DMS153 treated with DMSO at 0.1 percent for 48 hours (cell line): ENCODE results near the gene SELENON.

Experiments
- DNase-seq: peaks from one replicate; lab custom pipeline; 2025; ENCODE audit not compliant: unreplicated experiment; lab: John Stamatoyannopoulos, UW

SELENON gene

DNA sequence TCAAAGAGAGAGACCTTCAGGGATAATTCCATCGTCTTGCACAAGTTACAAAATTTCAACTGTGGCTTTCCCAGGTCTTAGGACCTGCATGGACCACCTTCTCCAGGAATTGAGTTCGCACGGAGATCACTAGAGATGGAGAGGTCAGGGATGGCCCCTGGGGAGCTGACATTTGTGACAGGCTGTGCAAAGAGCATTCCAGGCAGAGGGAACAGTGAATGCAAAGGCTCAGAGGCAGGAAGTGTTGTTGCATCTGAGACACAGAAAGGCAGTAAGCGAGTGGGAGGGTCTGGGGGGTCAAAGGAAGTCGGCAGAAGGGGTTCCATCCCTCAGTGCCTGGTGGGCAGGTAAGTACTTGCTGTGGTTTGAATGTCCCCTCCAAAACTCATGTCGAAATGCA, 9.5 kb upstream of the SELENON start:
- DNase-seq, result no peak

DNA sequence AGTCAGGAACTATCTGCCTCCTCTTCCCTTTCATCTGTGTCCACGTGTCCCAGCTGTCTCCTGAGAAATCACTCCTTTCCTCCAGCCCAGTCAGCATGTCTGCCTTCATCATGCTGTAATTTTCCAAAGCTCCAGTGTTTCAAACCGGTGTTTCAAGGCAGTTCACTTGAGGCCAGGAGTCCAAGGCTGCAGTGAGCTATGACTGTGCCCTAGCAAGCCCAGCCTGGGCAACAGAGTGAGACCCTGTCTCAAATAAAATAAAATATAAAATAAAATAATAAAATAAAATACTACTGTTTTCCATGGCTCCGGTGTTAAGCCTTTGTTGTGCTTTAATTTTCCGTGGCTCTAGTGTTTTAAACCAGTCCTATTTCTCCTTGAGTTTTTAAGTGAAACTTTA, 7.9 kb upstream of the SELENON start:
- DNase-seq, result no peak

DNA sequence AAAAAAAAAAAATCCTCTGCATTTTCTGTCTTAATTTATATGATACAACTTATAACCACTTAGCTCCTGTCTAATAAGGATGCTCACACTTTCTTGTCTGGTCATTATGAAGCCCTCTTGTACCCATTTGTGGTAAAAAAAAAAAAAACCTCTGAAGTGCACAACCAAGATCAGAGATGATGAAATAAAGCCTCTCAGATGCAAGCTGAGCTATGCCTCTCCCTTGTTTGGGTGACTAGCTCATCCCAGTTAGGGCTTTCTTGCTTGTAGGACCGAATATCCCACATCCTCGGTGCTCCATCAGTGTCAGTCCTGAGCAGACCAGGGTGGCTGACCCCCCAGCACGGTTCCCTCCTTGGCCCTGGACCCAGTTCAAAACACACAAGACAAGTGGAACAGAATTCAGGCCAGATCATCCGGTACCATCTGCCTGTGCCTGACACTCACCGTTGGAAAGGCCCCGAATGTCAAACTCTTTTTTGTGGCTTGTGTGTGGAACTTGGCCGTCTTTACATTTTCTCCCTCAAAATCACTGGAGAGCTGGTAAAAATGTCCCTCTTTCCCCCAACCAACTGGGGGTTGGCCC, 6.3 kb upstream of the SELENON start:
- no peak for DNase-seq

DNA sequence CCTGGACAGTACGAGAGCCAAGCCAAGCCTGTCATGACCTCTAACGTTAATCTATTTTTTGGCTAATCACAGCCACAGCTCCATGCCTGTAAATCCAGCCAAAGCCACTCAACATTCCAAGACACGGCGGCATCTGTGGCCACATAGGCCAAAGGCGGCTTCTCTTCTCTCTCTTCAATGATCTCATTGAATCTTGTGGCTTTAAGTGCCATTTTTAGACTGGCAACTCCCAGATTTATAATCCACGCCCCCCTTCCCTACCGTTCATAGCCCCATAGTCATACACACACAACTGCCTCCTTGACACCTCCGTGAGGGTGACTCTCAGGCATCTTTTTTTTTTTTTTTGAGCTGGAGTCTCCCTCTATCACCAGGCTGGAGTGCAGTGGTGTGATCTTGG, 5.7 kb upstream of the SELENON start:
- no peak for DNase-seq

DNA sequence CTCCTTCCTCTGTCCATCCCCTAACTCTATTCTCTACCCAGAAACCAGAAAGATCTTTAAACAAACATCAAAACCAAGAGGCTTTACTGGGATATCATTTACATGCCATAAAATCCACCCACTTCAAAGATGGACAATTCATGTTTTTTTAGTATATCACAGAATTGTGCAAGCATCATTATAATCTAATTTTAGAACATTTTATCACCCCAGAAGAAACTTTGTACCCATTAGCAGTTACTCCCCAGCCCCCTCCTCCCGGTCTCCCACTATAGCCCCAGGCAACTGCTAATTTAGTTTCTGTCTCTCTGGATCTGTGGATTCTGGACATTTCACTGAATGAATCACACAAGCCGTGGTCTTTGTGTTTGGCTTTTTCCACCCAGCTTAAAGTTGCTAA, 4.8 kb upstream of the SELENON start:
- DNase-seq, result no peak

DNA sequence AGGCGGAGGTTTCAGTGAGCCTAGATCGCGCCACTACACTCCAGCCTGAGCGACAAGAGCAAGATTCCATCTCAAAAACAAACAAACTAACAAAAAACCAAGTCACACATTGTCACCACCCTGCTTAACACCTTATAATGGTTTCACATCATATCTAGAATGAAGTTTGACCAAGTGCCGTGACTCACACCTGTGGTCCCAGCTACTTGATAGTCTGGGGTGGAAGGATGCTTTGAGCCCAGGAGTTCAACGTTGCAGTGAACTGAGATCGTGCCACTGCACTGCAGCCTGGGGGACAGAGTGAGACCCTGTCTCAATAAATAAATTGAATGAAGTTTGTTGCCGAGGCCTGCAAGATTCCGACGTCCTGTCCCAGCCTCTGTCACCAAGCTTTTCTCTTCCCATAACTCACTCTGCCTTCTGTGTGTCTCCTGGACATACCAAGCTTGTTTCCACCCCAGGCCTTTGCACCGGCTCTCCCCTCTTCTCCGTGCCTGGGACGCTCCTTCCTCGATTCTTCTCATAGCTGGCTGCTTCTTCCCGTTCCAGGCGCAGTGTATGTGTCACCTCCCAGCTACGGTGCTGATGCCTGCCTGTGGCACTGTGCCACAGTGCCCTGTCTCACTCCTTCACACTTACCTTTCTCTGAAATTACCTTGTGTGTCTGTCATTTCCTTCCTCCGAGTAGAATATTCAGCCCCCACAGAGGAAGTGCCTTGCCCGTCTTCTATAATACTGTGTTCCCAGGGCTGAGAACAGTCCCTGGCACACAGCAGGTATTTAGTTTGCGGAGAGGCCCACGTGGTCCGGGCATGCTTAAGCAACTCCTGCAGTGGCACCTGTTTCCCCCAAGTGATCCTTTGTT, 3.8 kb upstream of the SELENON start:
- DNase-seq, result no peak

DNA sequence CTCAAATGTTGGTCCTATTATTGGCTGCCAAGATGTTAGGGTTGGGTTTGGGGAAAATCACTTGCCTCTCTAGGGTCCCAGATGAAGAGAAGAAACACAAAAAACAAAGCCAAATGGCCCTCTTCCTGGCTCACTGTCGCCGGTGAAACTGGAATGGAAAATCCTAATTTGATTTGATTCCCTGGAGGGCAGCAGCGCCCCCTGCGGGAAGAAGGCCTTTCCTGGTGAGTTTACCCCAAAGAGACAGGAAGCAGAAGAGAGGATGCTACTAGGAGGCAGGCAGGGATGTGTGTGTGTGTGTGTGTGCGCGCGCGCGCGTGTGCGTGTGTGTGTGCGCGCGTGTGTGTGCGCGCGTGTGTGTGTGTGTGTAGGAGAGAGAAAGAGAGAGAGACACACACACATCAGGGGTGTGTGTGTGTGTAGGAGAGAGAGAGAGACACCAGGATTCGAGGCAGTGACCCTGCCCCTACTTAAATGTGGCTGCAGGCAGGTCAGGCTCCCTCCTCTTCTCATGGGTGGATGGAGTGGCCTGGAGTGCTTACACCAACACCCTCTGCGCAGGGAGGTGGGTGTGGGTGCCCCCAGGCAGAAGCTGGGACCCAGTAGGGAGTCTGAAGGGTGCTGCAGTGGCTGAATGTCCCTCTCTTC, 3.1 kb upstream of the SELENON start:
- peak; percentile 97 for DNase-seq

DNA sequence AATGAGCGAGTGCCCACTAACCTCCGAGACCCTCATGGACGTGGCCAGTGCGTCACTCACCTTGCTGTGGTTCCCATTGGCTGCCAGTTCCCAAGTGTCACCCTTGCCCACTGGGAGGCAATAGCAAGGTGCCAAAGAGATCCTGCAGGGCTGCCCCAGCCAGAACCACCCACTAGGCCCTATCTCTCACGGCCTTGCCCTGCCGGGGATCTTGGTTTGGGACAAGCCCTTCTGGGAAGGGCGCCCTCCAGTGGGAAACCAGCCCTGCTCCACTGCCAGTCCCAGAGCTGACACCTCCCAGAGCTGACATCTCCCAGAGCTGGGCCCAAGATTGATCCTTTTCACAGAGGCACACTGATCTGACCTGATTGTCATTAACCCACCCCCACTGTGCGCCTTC, 2.1 kb upstream of the SELENON start:
- DNase-seq, result no peak

DNA sequence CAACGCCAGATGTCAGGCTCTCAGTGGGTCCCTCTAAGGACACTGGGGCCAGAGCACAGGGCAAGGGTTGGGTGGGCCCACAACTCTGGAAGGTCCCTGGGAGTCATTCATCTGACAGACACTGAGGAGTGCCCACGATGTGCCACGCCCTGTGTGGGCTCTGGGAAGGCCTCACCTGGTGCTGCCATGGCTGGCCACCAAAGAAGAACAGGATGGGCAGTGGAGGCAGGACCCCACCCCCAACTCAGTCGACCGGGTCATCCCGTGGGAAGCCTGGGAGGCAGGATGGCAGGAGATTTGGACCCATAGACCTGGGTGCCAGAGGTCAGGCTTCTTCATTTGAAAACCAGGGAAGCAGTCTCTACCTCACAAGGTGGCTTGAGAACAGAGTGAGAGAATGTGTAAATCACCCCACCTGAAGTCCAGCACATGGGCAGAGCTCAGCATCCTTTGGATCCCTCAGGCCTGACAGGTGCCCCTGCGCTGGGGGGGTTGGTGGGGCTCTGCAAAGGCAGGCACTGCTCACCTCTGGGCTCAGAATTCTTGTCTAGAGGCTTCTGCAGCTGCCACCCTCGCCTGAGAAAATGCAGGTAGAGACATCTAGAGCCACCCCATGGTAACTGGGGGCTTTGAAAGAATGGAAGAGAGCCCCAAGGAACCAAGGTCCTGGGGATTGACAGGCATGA, 1.2 kb upstream of the SELENON start:
- DNase-seq, result no peak

DNA sequence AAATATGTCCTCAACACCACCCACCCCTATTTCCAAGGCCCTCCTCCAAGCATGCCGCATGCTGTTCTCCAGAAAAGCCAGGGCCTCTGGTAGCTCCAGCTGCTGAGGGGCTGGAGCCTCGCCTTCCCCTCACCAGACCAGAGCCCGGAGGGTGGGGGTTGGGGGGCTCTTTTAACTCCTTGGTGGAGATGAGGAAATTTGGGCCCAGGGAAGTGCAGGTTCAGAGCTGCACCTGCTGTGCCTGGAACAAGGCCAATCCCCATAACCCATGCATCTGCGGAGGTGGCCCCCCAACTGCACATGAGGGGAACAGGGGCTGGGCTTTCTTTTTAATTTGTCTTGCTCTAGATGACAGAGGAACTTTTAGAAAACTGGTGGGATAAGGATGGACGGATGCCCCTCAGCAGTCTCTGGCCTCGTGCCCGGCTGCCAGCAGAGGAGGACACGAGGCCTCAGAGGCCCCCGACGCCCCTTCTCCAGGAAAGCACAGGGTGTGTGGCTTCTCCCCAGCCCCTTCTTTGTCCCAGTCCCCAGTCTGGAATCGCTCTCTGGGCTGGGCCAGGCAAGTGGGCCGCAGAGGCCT, 550 bp upstream of the SELENON start:
- DNase-seq, result no peak

DNA sequence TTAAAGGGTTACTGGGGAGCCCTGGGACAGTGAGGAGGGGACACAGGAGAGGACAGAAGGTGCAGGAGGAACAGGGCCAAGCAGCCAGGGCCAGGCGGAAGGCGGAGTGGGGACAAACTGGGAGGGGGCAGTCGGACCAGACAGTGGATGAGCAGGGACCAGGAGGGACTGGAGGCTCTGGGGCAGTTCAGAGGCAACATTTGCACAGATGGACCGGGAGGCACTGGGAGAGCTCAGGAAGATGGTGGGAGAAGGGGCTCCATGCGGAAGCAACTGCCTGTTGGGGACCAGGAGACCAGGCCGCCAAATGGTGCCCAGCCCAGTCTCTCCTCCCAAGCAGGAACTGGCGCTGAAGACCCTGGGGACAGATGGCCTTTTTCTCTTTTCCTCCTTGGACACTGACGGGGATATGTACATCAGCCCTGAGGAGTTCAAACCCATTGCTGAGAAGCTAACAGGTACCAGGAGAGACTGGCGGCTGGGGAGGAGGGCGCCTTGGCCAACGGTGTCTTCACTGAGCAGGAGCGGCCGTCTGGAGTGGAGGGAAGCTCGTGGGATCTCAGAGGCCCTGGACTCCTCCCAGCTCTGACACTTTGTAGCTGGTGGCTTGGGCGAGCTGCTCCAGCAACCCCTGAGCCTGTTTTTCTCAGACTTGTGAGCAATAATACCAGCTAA, 847 bp downstream of the SELENON start:
- DNase-seq, result no peak

DNA sequence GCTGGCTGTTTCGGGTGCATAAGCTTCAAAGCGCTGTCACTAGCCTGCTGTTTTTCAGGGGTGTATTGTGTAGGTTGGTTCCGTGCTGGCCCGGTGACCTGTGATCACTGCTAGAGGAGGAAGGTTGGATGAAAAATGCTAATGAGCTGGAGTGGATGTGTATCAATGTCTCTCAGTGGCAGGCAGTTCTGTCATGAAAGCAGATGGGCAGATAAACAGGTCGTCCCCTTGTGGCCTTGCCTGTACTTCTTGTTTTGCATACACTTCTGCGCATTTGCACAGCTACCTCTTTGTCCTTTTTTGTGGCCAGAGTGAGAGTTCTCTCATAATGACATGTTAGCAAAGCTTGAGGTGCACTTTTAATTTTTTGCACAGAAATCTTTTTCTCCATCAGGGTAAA, 2.9 kb downstream of the SELENON start:
- peak; percentile 15 for DNase-seq

DNA sequence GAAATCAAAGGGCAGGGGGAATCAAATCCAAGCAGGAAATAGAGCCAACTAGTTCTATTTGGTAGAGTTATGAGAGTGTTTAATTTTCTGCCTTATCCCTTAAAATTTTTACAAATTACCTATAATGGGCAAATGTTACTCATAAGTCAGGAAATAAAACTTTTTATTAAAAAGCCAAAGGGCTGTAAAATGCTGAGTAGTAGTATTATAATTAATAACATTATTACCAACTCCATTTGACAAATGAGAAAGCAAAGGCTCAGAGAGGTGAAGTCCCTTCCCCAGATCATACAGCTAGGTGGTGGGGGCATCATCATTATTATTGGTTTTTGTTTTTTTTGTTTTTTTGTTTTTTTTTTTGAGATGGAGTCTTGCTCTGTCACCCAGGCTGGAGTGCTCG, 3.4 kb downstream of the SELENON start:
- no peak for DNase-seq

DNA sequence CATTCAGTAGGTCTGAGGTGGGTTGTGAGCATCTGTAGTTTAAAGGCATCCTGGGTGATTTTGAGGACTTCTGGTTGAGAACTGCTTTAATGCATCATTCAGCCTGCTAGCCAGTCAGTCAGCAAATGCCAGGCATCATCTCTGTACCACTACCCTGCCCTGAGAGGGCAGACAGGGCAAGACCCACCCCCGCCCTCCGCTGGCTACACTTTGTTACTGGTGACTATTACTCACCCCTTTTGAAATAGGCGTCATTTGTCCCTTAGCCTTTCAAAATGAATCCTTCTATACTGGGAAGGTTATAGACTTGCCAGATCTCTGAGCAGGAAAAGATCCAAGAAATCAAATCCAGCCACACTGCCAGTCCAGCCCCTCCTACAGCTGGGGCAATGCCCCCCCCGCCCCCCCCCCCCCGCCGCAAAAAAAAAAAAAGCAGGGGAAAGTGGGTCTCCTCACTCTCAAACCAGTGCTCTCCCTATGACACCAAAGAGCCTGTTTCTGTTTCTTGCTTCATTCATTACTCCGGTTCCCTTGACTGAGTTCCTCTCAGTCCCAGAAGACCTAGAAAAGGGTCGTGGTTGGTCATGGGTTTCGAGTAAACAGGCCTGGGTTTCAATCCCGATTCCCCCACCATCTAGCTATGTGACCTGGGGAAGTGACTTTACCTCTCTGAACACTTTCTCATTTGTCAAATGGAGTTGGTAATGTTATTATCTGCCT, 4.4 kb downstream of the SELENON start:
- no peak for DNase-seq

DNA sequence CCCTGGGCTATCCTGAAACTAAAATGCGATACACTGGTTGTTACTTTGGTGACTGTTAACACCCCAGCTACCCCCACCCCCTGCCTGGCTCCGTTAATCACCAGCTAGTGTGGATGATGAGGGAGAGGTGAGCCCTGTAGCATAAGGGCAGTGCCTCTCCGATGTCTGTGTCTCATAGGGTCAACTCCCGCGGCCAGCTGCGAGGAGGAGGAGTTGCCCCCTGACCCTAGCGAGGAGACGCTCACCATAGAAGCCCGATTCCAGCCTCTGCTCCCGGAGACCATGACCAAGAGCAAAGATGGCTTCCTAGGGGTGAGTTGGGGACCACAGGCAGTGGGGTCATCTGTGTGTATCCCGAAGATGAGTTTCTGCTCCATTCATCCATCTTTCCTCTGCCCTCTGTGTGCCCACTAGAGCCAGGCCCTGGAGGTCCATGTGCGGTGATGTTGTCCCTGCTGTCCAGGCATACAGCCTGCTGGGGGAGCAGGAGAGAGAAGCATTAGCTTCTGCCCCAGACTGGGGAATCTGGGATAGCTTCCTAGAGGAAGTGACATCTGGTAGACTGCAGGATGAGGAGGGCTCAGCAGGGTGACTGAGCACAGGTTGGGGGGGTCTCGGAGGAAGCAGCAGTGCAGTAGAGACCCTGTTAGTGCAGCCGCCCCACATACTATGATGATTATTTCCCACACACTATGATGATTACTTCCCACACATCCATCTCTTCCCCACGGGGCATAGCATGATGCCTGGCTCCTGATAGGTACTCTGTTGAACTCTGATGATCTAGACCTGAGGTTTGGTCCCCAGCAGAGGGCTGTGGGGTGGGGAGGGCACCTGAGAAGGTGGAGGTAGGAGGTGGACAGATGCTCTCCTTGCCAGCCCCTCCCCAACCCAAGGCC, 5.2 kb downstream of the SELENON start:
- DNase-seq, result no peak

DNA sequence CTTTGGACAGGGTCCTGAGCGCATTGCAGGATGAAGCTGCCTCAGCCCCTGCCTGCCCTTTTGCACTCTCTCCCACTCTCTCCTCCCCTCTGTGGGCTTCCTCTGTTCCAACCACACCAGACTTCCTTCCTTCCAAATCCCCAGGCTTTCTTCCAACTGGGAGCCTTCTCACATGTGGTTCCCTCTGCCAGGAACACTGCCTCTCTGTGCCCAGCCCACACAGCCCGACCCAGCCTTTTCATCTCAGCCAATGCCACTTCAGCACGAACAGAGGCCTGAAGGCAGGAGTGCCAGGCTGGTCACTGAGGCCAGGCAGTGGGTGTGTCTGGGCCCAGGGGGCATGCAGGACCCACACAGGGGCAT, 5.9 kb downstream of the SELENON start:
- no peak for DNase-seq

DNA sequence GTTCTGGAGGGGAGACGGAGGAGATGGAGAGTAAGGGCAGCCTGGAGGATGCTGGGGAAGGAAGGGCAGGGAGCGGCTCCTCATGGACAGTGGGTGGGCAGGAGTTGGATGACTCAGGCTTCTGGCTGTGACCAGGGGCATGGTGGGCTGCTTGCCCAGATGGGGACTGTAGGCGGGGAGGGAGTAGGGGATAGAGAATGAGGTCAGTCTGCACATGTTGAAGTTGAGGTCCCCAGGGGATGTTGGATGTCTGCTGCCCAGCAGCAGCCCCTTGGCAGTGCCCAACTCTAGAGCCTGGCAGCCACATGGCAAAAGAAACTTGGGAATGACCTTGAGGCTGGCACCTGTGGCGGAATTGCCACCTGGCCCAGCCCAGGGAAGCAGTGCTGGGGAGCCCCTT, 6.4 kb downstream of the SELENON start:
- DNase-seq, result no peak

DNA sequence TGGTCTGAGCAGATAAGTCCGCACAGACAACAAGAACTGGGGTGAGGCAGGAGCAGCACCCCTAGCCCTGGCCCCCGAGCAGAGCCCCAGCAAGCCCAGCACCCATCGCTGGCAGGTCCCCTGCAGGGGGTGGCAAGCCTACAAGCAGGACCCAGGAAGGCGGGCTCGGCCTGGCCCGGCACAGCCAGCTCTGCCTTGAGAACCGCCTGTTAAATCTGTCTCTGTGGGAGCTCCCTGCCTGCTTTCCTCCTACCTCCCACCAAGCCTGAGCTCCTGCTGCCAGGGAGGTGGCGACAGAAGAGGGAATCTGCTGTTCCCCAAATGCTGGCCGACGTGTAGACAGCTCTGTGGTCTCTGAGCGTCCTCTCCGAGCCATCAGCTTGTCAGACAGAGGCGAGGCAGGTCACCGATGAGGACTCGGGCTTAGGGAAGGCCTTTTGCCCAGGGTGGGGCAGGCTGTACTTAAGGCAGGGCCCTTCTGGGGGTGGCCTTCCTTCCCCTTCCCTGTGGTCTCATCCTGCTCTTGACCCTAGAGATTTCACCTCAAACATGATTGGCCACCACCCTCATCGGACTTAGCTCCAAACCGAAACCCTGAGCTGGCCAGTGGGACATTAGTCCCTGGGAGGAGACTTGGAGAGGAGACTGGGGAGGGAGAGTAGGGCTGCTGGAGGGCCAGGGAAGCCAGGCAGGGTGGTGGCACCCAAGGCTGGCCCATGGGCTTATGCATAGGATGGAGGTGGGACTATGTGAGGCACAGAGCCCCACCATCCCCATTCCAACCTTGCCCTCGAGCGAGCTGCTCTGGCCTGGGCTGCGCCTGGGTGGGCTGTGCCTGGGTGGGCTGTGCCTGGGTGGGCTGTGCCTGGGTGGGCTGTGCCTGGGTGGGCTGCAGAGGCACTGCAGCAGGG, 7.7 kb downstream of the SELENON start:
- no peak for DNase-seq
